Hindlimb muscle (tissue), 1 donor: ENCODE measurements around the gene PLCH1. TPM values are rescaled to one million over a fixed set of nuclear protein-coding genes. Genes with fewer than 3 reads are reported as not detected.
A peak's percentile ranks its signal among the peaks of the same experiment; 100 is the strongest.

Experiments used
- DNase-seq: peaks from one replicate; pipeline ENCODE4 v3.0.0-alpha.2; 2013
- polyA plus RNA-seq: library from polyadenylated mRNA; unstranded; fragments of 120-200 nt; gene quantifications from one replicate; pipeline ENCODE4 v1.2.1, GENCODE V29; 2013; ENCODE audit not compliant: insufficient read length

PLCH1 gene, protein sequence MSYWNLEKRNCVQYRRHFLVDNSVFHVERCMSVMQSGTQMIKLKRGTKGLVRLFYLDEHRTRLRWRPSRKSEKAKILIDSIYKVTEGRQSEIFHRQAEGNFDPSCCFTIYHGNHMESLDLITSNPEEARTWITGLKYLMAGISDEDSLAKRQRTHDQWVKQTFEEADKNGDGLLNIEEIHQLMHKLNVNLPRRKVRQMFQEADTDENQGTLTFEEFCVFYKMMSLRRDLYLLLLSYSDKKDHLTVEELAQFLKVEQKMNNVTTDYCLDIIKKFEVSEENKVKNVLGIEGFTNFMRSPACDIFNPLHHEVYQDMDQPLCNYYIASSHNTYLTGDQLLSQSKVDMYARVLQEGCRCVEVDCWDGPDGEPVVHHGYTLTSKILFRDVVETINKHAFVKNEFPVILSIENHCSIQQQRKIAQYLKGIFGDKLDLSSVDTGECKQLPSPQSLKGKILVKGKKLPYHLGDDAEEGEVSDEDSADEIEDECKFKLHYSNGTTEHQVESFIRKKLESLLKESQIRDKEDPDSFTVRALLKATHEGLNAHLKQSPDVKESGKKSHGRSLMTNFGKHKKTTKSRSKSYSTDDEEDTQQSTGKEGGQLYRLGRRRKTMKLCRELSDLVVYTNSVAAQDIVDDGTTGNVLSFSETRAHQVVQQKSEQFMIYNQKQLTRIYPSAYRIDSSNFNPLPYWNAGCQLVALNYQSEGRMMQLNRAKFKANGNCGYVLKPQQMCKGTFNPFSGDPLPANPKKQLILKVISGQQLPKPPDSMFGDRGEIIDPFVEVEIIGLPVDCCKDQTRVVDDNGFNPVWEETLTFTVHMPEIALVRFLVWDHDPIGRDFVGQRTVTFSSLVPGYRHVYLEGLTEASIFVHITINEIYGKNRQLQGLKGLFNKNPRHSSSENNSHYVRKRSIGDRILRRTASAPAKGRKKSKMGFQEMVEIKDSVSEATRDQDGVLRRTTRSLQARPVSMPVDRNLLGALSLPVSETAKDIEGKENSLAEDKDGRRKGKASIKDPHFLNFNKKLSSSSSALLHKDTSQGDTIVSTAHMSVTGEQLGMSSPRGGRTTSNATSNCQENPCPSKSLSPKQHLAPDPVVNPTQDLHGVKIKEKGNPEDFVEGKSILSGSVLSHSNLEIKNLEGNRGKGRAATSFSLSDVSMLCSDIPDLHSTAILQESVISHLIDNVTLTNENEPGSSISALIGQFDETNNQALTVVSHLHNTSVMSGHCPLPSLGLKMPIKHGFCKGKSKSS (N-terminal part only)
- polyA plus RNA-seq = 0.41 TPM

DNA sequence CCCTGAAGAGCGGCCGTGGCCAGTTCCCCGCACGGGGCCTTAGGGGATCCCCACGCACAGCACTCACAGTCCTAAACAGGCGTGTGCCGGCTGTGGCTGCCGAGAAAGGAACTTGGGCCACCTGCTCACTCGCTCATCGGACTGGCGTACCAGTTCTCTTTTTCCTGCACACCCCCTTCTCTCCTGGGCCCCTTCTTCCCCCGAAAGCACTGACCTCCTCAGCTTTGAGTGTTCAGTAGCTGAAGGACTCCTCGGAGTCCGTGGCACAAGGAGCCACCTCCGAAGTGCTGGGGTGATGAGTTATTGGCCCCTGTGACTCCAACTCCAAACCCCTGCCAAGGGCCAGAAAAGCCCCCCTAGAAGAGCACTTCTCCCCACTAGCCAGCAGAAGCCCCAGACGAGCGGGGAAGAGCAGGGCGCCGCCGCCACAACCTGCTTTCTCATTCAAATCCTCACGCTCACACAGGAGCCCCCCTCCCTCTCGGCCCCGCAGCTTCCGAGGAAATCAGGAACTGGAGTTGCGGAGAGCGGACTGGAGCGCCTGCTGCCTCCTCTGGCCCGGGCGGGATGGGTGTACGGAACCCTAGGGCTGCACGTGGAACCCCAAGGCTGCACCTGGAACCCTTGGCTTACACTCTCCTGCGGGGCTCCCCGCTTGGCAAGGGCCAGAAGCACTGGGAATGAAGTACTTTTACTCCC lies at the start of gene PLCH1:
PLCH1 (minus strand) TSS at position 446 of the 699 bp plus-strand sequence. CDS start 40,847 bp downstream, outside the sequence.
- peak; percentile 72 for DNase-seq

DNA sequence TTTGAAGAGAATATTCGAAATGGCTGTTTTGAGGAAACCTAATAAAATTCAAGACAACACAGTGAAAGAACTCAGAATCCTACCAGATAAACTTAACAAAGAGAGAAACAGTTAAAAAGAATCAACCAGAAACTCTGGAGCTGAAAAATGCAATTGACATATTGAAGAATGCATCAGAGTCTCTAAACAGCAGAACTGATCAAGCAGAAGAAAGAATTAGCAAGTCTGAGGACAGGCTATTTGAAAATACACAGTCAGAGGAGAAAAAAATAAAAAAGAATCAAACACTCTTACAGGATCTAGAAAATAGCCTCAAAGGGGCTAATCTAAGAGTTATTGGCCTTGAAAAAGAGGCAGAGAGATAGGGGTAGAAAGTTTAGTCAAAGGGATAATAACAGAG lies 47.7 kb upstream of the PLCH1 start:
- no peak for DNase-seq

DNA sequence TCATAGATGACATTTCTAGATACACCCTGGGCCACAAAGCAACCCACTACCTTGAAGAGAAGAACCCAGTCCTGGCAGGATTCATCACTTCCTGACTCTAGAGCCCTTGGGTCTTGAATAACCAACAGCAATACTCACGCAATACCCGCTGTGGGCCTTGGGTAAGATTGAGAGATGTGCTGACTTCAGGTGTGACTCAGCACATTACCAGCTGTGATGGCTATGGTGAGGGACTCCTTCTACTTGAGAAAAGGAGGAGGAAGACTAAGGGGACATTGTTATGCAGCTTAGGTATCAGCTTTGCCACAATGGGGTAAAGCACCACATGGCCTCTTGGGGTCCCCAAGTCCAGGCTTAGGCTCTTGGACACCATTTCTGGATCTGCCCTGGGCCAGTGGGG lies 46.3 kb upstream of the PLCH1 start:
- DNase-seq = no peak

DNA sequence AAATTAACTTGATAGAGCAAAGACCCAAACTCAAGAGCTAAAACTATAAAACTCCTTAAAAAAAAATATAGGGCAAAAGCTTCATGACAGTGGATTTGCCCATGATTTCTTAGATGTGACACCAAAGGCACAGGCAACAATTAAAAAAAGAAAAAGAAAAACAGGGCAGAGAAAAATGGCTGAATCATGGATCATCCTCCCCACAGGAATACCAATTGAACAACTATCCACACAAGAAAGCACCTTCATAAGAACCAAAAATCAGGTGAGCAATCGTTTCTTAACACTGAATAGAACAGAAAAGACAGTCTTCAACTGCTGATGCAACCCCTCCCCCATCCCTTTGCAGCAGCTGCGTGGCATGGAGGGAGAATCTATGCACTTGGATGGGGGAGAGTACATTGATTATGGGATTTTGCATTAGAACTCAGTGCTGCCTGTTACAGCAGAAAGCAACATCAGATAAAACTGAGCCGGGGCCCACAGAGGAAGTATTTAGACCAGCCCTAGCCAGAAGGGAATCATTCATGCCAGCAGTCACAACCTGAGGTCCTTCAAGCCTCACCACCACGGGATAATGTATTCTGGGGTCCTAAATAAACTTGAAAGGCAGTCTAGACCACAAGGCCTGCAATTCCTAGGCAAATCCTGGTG lies 45.5 kb upstream of the PLCH1 start:
- DNase-seq = no peak

DNA sequence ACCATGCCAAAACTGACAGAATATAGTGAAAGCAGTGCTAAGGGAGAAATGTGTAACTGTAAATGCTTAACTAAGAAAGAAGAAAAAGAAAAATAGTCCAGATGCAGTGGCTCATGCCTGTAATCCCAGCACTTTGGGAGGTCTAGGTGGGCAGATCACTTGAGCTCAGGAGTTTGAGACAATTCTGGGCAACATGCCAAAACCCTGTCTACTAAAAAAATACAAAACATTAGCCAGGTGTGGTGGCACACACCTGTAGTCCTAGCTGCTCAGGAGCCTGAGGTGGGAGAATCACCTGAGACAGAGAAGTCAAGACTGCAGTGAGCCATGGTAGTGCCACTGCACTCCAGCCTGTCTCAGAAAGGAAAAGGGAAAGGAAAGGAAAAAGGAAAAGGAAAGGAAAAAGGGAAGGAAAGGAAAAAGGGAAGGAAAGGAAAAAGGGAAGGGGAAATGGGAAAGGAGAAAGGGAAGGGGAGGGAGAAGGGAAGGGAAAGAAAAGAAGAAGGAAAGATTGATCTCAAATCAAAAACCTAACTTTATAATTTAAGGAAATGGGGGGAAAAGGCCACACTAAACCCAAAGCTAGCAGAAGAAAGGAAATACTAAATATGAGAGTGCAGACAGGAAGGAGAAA lies 40.9 kb upstream of the PLCH1 start:
- no peak for DNase-seq

DNA sequence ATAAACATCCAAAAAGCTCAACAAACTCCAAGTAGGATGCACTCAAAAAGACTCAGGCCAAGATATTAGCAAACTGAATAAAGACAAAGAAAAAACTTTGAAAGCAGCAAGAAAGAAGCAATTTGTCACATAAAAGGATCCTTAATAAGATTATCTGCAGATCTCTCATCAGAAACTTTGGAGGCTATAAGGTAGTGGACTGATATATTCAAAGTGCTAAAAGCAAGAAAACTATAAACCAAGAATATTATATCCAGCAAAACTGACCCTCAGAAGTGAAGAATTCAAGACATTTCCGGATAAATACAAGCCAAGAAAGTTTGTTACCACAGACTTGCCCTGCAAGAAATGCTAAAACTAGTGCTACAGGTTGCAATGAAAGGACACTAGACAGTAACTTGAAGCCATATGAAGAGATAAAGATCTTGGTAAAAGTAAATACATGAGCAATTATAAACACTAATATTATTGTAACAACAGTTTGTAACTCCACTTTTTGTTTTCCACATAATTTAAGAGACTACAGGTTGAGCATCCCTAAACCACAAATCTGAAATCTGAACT lies 37.6 kb upstream of the PLCH1 start:
- DNase-seq = no peak

DNA sequence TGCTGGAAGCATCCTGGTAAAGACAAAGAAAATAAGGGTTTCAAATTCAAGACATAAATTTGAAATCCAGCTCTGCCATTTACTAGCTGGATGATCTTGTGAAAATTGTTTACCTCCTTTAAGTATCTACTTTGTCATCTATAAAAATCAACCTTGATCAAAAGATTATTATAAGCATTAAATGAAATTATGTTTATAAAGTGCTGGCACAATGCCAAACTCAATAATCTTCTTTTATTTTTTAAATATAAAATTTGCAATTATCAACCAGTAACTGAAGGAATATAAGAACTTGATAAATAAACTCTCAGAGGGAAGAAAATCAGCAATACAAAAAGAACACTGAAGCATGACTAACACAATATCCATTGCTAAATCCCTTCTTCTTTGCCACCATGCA lies 35.4 kb upstream of the PLCH1 start:
- DNase-seq = no peak

DNA sequence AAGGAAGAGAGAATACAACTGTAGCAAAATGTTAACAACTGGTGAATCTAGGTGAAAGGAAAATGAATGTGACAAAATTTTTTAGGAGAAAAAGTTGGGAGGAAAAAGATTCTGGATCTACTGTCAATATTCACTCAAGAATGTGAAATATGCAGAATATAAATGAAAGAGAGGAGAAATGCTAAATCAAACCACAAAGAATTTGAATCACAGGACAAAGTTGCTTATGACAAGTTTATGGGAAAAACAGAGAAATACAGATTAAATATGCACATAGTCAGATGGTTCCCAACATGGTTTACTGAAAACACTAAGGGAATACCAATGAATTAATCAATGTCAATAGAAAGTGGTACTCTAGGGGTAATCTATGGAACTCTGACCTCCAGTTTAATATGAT lies 33.6 kb upstream of the PLCH1 start:
- DNase-seq = no peak

DNA sequence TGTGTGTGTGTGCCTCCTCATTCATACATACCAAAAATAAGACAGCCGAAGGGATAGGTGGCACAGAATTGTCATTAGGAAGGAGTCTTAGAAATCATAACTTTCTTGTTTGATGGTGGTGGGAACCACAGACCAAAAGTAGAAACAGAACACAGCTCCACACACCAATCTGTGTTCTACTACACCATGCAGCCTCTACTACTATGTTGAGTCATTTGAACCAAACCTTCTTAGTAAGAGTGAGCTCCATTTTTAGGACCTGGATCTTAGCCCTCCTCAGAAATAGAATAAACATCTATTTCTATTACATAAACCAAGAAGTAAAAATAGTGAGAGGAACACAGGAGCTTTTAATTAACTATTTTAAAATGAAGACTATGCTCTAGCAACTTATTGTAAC lies 27.9 kb upstream of the PLCH1 start:
- DNase-seq = no peak

DNA sequence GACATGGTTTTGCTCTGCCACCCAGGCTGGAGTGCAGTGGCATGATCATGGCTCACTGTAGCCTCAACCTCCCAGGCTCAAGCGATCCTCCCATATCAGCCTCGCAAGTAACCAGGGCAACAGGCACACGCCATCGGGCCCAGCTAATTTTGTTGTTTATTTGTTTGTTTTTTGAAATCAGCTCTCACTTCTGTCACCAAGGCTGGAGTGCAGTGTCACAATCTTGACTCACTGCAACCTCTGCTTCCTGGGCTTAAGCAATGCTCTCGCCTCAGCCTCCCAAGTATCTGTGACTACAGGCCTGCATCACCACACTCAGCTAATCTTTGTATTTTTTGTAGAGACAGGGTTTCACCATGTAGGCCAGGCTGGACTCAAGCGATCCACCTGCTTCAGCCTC lies 26.3 kb upstream of the PLCH1 start:
- no peak for DNase-seq

DNA sequence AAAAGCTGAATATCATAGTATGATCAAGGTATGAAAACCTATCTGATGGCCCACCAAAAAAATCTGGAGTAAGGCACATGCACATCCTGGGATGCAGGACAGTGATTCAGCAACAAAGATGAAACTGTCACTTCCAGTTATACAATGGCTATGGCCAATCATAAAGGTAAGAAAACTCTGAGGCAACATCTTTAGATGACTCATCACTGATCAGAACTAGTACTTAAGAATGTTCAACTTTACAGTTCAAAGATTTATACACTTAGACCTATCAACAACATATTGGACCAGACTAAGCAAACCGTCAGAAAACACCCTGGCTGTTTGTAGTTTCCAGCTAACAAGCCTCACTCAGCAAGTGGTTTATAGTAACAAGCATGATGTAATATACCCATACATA lies 21.3 kb upstream of the PLCH1 start:
- no peak for DNase-seq

DNA sequence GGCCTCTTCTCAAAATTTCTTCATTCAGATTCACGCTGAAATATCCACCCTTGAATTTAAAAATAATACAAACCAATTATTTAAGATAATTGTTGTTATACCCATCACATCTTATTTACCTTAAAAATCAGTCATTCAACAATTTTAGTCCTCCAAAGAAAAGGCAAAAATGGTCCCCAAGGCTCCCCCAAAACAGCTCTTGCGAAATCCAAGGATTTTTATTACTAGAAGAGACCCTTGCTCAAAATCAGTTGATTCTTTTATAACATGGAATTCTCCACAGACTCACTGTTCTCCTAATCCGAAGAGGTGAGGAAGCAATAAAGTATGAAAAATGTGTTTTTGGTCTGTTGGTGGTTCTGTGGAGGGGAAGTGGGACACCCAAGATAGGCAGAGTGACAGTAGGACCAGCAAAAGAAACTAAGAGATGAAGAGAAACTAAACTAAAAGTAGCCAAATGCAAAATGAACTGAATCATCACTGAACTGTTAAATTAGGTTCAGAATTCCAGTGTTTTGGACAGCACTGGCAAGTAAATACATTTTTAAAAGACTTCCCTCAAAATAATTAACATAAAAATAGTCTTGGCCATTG lies 19.1 kb upstream of the PLCH1 start:
- DNase-seq = no peak

DNA sequence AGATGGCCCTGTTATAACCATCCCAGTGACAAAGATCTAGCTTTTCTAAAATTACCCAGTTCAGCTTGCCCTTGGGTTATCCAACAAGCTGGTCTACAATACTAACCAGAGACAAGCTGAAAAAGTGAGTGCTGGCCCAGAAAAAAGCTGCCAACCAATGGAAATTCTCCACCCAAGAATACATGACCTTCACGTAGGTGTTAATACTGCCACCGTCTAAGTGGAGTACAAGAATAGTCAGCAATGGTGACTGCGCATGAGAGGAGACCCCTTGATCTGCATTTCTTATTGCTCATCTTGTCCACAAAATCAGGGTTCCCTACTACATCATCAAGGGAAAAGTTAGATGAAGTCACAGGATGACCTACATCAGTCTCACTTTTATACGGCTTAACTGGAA lies 15.8 kb upstream of the PLCH1 start:
- no peak for DNase-seq

DNA sequence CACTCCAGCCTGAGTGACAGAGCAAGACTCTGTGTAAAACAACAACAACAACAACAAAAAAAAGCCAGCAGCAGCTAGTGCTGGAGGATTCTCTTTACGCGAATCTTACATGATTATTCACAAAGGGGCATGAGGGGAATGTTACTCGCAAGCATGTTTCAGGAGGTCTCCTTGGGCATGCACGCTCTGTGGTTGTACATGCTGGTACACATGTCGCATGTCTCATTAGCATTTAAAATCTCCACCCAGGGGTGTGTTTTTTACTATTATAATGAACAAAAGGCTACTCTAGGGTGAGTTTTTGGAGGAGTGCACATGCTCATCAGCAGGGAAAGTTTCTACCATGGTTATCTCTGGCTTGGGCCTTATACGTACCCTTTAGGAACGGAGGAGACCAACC lies 12.7 kb upstream of the PLCH1 start:
- DNase-seq = no peak

DNA sequence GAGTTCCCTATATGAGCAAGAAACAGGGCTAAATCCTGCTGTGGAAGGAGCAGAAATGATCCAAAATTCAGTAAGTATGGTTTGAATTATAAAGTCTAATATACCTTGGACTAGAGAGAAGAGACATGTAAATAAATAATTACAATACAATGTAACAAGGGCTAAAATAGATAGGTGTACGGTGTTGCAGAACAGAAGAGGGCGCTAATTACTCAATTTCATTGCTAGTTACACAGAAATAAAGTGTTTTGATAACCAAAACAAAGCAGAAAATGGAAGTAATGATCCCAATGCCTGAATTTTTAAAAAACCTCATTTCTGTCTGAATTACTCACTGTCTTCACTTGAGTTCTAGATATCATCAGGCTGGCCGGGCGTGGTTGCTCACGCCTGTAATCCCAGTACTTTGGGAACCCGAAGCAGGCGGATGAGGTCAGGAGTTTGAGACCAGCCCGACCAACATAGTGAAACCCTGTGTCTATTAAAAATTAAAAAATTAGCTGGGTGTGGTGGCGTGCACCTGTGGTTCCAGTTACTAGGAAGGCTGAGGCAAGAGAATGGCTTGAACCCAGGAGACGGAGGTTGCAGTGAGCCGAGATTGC lies 8.3 kb upstream of the PLCH1 start:
- no peak for DNase-seq

DNA sequence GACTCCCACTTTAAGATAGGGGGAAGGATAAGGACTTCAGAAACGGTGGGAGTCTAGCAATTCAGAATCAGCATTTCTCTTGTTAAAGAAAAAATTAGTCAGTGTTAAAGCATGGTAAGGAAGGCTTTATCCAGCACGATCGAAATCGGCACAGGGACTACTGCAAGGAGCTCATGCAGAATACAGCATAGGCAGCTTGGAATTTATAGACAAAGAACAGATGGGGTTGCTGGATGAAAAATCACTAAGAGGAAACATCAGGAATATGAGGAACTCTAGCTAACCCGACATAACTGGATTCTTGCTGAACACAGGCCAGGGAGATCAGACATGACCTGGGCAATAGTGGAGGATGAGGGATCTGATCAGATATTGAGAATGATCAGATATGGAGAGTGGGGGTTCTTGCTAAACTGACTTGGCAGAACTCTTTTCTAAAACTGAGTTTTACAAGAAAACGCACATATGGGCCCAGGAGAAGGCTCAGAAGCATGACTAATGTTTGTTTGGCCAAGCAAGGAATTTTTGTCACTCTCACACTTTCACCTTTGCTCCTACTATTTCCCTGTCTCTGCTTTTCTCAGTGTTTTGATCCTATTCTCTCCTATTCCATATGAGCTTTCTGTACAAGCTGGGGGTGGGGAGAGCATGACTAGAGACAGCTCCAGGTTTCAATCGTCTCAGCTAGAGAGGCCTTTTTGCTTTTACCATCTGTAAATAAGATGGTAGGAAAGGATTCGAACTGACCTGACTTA lies 3.9 kb upstream of the PLCH1 start:
- DNase-seq = no peak

DNA sequence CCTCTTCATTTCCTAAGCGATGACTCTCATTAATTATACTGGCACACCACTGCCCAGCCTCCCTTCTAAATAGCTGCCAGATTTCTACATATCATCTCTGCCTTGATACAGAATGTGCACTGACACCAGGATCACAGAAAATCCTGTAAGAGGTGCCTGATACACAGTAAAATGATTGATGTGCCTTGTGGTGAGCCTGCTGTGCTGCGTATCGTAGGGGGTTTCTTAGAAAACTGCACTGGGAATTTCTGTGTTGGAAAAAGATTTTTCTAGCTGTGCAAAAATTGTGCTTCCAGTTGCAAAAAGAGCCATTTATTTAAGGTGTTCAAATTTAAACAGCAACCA lies 3.0 kb upstream of the PLCH1 start:
- DNase-seq = no peak

DNA sequence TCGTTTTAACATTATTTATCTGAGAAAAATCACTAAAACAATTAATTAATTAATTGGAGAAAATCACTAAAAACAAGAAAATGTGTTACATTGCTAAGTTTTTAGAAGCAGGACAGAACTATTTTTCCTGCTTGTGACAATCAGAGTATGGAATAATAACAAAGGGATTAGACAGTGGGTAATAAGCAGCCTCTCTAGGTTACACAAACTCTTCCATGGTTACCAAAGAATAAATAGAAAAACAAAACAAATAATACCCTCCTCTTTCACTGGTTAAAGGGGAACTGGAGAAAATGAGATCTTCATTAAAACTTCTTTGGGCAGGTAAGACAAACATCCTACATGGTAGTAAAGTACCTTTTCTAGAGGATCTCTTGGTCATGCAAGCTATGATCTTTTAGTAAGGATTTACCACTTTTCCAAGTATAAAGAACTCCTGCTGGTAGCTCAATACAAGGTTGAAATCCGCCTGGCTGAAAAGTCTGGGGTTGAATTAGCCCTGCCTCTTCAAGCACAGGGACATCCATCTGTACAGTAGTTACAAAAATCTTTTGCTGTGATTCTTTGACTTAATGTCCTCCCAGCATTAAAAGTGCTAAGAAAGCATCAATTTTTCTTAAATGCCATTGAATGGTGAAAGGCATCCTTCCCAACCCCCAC lies 2.5 kb upstream of the PLCH1 start:
- DNase-seq = no peak

DNA sequence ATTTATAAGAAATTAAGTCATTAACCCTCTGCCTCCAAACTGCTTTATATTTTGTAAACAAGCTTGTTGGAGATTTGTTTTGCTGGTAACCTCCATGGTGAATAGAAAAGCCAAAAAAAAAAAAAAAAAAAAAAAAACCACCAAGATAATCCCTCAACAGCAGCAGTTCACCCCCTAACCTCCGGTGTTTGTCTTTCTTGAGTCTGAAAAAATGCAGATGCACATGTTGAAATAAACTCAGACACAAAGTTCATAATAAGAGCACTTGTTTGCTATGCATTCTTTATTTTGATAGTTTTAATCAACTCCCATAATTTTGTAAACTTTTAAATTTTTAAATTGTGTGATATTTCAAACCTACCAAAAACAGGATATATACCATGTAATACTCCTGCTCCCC lies 1.8 kb upstream of the PLCH1 start:
- no peak for DNase-seq
